ENCODE measurements around the gene CNTNAP2. TPM values are rescaled to one million over a fixed set of nuclear protein-coding genes. Genes with fewer than 3 reads are reported as not detected.

The CNTNAP2 gene
- polyA plus RNA-seq, 4 donors: 0.54 to 10.1 (median 2.6) TPM

DNA sequence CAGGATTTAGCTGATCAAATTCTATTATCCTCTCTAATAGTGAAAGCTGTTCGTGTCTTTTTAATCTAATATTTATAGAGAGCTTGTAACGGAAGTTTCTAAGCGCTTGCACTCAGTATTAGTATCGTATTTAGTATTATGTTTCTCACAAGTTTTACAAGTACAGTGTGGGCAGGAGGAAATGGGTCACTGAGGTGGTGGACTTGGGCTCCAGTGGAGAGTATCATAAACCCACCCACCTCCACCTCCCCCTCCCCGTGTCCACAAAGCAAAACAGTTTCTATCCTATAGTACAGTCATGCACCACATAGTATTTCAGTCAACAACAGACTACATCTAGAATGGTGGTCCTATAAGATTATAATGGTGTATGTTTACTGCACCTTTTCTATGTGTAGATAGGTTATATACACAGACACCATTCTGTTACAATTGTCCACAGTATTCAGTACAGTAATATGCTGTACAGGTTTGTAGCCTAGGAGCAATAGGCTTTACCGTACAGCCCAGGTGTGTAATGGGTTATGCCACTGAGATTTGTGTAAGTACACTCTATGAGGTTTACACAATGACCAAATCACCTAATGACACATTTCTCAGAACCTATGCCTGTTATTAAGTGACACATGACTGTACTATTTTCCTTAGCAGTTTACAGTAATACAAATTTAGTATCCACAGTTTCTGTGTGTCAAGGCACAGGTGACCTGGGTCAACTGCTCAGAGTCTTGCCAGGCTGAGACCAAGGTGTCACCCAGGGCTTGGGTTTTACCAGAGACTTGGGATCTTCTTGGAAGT is 1452.7 kb downstream of the CNTNAP2 start:
- DNase-seq (no peak), FAIRE-seq (no peak)
- Histone ChIP-seq H3K9me3 (ENCODE audit: control insufficient read depth in 2 of 2, insufficient read depth in 1 of 2, low read depth in 1 of 2, low read length in 1 of 2) (peaks cover 0 to 3% of the 10 kb centered on the region in 2 donors), H3K4me3 (ENCODE audit: low read depth in 1 of 3, low read length in 3 of 3) (no peak overlapping the region), H3K36me3 (ENCODE audit: control insufficient read depth in 3 of 3, insufficient read depth in 2 of 3, low read depth in 1 of 3, low read length in 3 of 3) (no peaks in the 10 kb centered on the region), H3K4me1 (ENCODE audit: control insufficient read depth in 3 of 3, insufficient read depth in 2 of 3, low read depth in 1 of 3, low read length in 2 of 3) (no peaks in the 10 kb centered on the region), H3K27me3 (ENCODE audit: control insufficient read depth in 3 of 3, insufficient read depth in 3 of 3, low read length in 3 of 3) (no peaks in the 10 kb centered on the region), H3K27ac (ENCODE audit: low read depth in 1 of 3, low read length in 2 of 3) (no peak overlapping the region)
- WGBS, 3 donors: 58 to 69% (median 63%) methylated on average over 6 of the region's 6 CpGs

DNA sequence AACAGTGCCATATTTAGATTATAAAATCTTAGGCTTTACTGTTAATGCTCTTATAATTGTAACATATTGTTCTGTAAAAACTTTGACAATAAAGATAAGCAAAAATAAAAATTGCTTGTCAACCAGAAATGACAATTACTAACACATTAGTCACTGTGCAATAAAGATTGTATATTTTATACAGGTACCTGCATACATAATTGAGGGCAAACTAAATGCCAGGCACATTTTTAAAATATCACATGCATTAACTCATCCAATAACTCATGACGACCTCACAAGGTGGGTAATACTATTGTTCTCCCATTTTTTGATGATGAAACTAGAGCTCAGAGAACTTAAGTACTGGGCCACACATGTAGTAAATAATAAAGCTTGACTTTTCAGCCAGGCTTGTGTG is 1453.8 kb downstream of the CNTNAP2 start:
- H3K27ac ChIP-seq (ENCODE audit: low read depth in 1 of 3, low read length in 2 of 3): no peak overlapping the region
- no peaks in the 10 kb centered on the region for H3K36me3 ChIP-seq (ENCODE audit: control insufficient read depth in 3 of 3, insufficient read depth in 2 of 3, low read depth in 1 of 3, low read length in 3 of 3)
- DNase-seq (no peak), FAIRE-seq (no peak)
- H3K4me3 ChIP-seq (ENCODE audit: low read depth in 1 of 3, low read length in 3 of 3): no peak overlapping the region
- H3K27me3 ChIP-seq (ENCODE audit: control insufficient read depth in 3 of 3, insufficient read depth in 3 of 3, low read length in 3 of 3): no peaks in the 10 kb centered on the region
- 62 to 73% (median 63%) methylated on average over 1 of the region's 1 CpG for WGBS, 3 donors
- H3K4me1 ChIP-seq (ENCODE audit: control insufficient read depth in 3 of 3, insufficient read depth in 2 of 3, low read depth in 1 of 3, low read length in 2 of 3): no peaks in the 10 kb centered on the region
- peaks cover 0 to 3% of the 10 kb centered on the region in 2 donors for H3K9me3 ChIP-seq (ENCODE audit: control insufficient read depth in 2 of 2, insufficient read depth in 1 of 2, low read depth in 1 of 2, low read length in 1 of 2)

DNA sequence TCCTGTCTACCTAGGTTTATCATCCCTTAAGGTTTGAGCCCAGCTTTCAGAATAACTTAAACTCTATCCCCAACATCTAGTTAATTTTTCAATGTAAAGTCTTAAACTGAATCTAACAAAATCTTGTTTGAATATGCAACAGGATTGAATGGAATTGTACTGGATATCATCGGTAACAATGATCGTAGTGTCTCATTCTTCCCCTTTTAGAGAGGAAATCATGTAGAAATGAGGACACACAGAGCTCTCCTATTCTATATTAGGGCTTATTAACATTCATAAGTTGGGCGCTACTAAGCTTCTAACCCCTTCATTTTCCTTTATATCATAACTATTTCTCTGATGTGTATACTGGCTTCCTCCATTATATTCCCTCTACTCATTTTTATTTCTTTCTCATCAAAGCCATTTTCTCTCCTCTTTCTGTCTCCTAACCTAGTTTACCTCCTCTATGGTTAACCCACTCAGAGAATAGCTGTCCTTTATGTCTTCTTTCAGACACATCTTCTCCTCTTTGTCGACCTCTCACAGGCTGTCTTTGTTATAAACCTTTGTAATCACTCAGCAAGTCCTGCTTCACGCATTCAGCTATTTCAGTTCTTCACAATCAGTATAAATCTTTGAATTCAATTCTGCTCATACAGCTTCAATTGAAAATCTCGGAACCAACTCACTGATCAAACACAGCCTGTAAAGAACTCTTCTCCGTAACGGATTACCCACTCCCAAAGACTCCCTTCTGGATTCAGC is 1455.0 kb downstream of the CNTNAP2 start:
- Histone ChIP-seq H3K27me3 (ENCODE audit: control insufficient read depth in 3 of 3, insufficient read depth in 3 of 3, low read length in 3 of 3) (no peaks in the 10 kb centered on the region), H3K4me1 (ENCODE audit: control insufficient read depth in 3 of 3, insufficient read depth in 2 of 3, low read depth in 1 of 3, low read length in 2 of 3) (no peaks in the 10 kb centered on the region), H3K36me3 (ENCODE audit: control insufficient read depth in 3 of 3, insufficient read depth in 2 of 3, low read depth in 1 of 3, low read length in 3 of 3) (no peaks in the 10 kb centered on the region), H3K4me3 (ENCODE audit: low read depth in 1 of 3, low read length in 3 of 3) (no peak overlapping the region), H3K27ac (ENCODE audit: low read depth in 1 of 3, low read length in 2 of 3) (no peak overlapping the region), H3K9me3 (ENCODE audit: control insufficient read depth in 2 of 2, insufficient read depth in 1 of 2, low read depth in 1 of 2, low read length in 1 of 2) (no peaks in the 10 kb centered on the region)
- no peak for DNase-seq
- FAIRE-seq: no peak
- 75 to 83% (median 76%) methylated on average over 8 of the region's 8 CpGs for WGBS, 3 donors

DNA sequence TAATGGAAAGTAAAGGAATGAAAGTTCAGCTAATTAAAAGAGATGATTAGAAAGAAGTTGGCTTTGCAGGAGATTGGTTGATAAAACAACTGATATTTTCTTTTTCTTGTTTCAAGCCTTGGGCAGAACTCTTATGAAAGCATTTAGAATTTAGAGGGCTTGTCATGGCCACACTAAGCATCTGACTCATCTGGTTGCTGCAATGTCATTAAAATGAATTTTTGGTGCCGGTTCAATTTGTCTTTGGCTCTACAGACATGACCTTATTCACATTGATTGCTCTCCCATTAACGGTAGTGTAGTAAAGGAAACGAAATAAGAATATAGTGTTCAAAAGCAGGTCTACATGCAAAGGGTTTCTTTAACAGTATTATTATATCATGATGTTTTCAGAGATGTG is 1461.6 kb downstream of the CNTNAP2 start:
- no peaks in the 10 kb centered on the region for H3K27me3 ChIP-seq (ENCODE audit: control insufficient read depth in 3 of 3, insufficient read depth in 3 of 3, low read length in 3 of 3)
- FAIRE-seq (no peak), DNase-seq (no peak)
- no peaks in the 10 kb centered on the region for H3K4me1 ChIP-seq (ENCODE audit: control insufficient read depth in 3 of 3, insufficient read depth in 2 of 3, low read depth in 1 of 3, low read length in 2 of 3)
- H3K9me3 ChIP-seq (ENCODE audit: control insufficient read depth in 2 of 2, insufficient read depth in 1 of 2, low read depth in 1 of 2, low read length in 1 of 2): no peaks in the 10 kb centered on the region
- WGBS, 3 donors: 84 to 89% (median 89%) methylated on average over 3 of the region's 3 CpGs
- no peak overlapping the region for H3K4me3 ChIP-seq (ENCODE audit: low read depth in 1 of 3, low read length in 3 of 3)
- H3K27ac ChIP-seq (ENCODE audit: low read depth in 1 of 3, low read length in 2 of 3): no peak overlapping the region
- H3K36me3 ChIP-seq (ENCODE audit: control insufficient read depth in 3 of 3, insufficient read depth in 2 of 3, low read depth in 1 of 3, low read length in 3 of 3): no peaks in the 10 kb centered on the region

DNA sequence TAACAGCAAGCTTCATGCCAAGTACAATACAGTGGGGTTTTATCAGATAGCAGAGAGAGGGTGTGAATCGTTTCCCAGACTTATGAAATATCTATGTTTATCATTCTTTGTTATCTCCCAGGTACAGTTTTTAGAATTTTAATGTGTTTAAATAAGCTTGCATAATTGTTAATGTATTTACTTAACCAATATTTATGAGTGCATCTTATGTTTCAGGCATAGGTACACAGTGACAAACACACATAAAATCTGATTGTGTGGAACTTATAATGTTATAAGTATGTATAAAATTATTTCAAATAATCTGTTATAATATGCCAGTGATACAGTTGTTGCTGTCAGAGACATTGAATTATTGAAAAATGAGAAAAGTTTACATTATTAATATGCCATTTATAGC is 1462.5 kb downstream of the CNTNAP2 start:
- FAIRE-seq: no peak
- WGBS, 3 donors: 13 to 41% (median 23%) methylated on average over 1 of the region's 1 CpG
- no peak overlapping the region for H3K4me3 ChIP-seq (ENCODE audit: low read depth in 1 of 3, low read length in 3 of 3)

DNA sequence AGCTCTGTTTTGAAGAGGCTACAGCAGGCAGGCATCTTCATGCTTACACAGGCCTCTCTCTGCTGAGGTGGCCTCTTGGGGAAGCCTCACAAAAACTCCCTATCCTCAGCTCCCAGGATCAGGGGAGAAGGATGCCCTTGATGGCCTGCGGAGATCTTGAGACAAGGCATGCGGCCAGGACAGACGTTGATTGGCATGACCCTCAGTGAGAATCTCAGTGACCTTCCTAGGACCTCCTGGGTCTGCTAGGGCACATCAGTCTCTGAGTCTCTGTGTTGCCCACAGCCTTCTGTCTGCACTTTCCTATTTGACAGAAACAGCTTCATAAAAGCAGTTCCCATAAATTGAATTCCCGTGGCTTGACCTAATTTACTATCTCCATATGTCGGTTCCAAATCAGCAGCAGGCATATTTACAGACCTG is 1468.2 kb downstream of the CNTNAP2 start:
- Histone ChIP-seq H3K9me3 (ENCODE audit: control insufficient read depth in 2 of 2, insufficient read depth in 1 of 2, low read depth in 1 of 2, low read length in 1 of 2) (peaks cover 0 to 2% of the 10 kb centered on the region in 2 donors), H3K27me3 (ENCODE audit: control insufficient read depth in 3 of 3, insufficient read depth in 3 of 3, low read length in 3 of 3) (no peaks in the 10 kb centered on the region), H3K36me3 (ENCODE audit: control insufficient read depth in 3 of 3, insufficient read depth in 2 of 3, low read depth in 1 of 3, low read length in 3 of 3) (no peaks in the 10 kb centered on the region), H3K4me3 (ENCODE audit: low read depth in 1 of 3, low read length in 3 of 3) (no peak overlapping the region), H3K4me1 (ENCODE audit: control insufficient read depth in 3 of 3, insufficient read depth in 2 of 3, low read depth in 1 of 3, low read length in 2 of 3) (no peaks in the 10 kb centered on the region), H3K27ac (ENCODE audit: low read depth in 1 of 3, low read length in 2 of 3) (no peak overlapping the region)
- 62 to 75% (median 75%) methylated on average over 5 of the region's 5 CpGs for WGBS, 3 donors
- FAIRE-seq: no peak
- DNase-seq: no peak

More for the DNA sequence above, 1462.5 kb downstream of the CNTNAP2 start:
- no peaks in the 10 kb centered on the region for H3K27me3 ChIP-seq (ENCODE audit: control insufficient read depth in 3 of 3, insufficient read depth in 3 of 3, low read length in 3 of 3)
- no peaks in the 10 kb centered on the region for H3K36me3 ChIP-seq (ENCODE audit: control insufficient read depth in 3 of 3, insufficient read depth in 2 of 3, low read depth in 1 of 3, low read length in 3 of 3)
- H3K27ac ChIP-seq (ENCODE audit: low read depth in 1 of 3, low read length in 2 of 3): no peak overlapping the region
- DNase-seq: no peak
- H3K9me3 ChIP-seq (ENCODE audit: control insufficient read depth in 2 of 2, insufficient read depth in 1 of 2, low read depth in 1 of 2, low read length in 1 of 2): no peaks in the 10 kb centered on the region
- no peaks in the 10 kb centered on the region for H3K4me1 ChIP-seq (ENCODE audit: control insufficient read depth in 3 of 3, insufficient read depth in 2 of 3, low read depth in 1 of 3, low read length in 2 of 3)

DNA sequence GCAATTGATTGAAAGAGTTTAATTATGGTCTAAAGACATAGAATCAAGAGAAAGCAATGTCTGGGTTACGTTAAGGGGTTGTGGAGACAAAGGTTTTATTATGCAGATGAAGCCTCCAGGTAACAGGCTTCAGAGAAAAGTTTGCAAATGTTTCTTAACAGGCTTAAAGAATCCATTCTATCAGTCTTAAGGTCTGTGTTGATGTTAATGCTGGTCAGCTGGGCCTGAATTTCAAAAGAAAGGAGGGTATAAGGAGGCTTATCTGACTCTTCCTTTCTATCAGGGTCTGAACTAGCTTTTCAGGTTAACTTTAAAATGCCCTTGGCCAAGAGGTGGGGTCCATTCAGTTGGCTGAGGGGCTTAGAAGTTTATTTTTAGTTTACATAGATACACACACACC is 1469.5 kb downstream of the CNTNAP2 start:
- DNase-seq (no peak), FAIRE-seq (no peak)
- H3K4me3 ChIP-seq (ENCODE audit: low read depth in 1 of 3, low read length in 3 of 3): no peak overlapping the region
- H3K27me3 ChIP-seq (ENCODE audit: control insufficient read depth in 3 of 3, insufficient read depth in 3 of 3, low read length in 3 of 3): no peaks in the 10 kb centered on the region
- H3K9me3 ChIP-seq (ENCODE audit: control insufficient read depth in 2 of 2, insufficient read depth in 1 of 2, low read depth in 1 of 2, low read length in 1 of 2): peaks cover 0 to 2% of the 10 kb centered on the region in 2 donors
- H3K4me1 ChIP-seq (ENCODE audit: control insufficient read depth in 3 of 3, insufficient read depth in 2 of 3, low read depth in 1 of 3, low read length in 2 of 3): no peaks in the 10 kb centered on the region
- WGBS, 3 donors: 21 to 83% (median 33%) methylated on average over 1 of the region's 1 CpG
- H3K36me3 ChIP-seq (ENCODE audit: control insufficient read depth in 3 of 3, insufficient read depth in 2 of 3, low read depth in 1 of 3, low read length in 3 of 3): no peaks in the 10 kb centered on the region
- H3K27ac ChIP-seq (ENCODE audit: low read depth in 1 of 3, low read length in 2 of 3): no peak overlapping the region

DNA sequence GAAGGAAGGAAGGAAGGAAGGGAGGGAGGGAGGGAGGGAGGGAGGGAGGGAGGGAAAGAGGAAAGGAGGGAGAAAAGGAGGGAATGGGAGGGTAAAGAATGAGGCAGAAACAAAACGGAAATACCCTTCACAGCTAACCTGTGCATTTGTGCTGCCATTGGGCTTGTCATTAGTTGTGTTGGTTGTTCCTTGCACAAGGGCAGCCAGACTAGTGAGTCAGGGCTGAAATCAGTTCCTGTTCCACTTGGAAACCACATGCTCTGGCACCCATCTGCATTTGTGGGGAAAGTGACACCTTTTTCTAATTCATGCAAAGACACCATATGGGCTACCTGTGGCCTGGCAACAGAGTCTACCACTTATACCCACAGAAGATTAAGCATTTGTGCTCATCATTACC is 1469.9 kb downstream of the CNTNAP2 start:
- Histone ChIP-seq H3K36me3 (ENCODE audit: control insufficient read depth in 3 of 3, insufficient read depth in 2 of 3, low read depth in 1 of 3, low read length in 3 of 3) (no peaks in the 10 kb centered on the region), H3K27ac (ENCODE audit: low read depth in 1 of 3, low read length in 2 of 3) (no peak overlapping the region), H3K4me1 (ENCODE audit: control insufficient read depth in 3 of 3, insufficient read depth in 2 of 3, low read depth in 1 of 3, low read length in 2 of 3) (no peaks in the 10 kb centered on the region), H3K4me3 (ENCODE audit: low read depth in 1 of 3, low read length in 3 of 3) (no peak overlapping the region), H3K9me3 (ENCODE audit: control insufficient read depth in 2 of 2, insufficient read depth in 1 of 2, low read depth in 1 of 2, low read length in 1 of 2) (peaks cover 0 to 2% of the 10 kb centered on the region in 2 donors), H3K27me3 (ENCODE audit: control insufficient read depth in 3 of 3, insufficient read depth in 3 of 3, low read length in 3 of 3) (no peaks in the 10 kb centered on the region)
- 45 to 78% (median 68%) methylated on average over 1 of the region's 1 CpG for WGBS, 3 donors
- FAIRE-seq (no peak), DNase-seq (no peak)

Measured in small intestine (tissue), 7 donors.